ENCODE results near the gene KPTN. TPM values are rescaled to one million over a fixed set of nuclear protein-coding genes. Genes with fewer than 3 reads are reported as not detected.

KPTN gene
- total and polyA plus RNA-seq, 2 of the 8 experiments (the other 6 are each of a cell fraction or from before 2014, with no cell fraction given), result 23.6 to 31.3 TPM

- TF ChIP-seq CHD7 (IDR thresholded peaks at IDR 0.05; ENCODE audit: insufficient replicate concordance, low read length) (no peak), POLR2AphosphoS5 (IDR thresholded peaks at IDR 0.05; ENCODE audit: low read depth, low read length) (no peak), MAX (IDR thresholded peaks at IDR 0.05) (no peak), CHD2 (IDR thresholded peaks at IDR 0.05; ENCODE audit: low read length) (no peak), CREB1 (IDR thresholded peaks at IDR 0.05) (no peak), KDM1A (IDR thresholded peaks at IDR 0.05; ENCODE audit: borderline replicate concordance, low read length) (no peak), RAD21 (IDR thresholded peaks at IDR 0.05 in 1 of 2, conservative IDR thresholded peaks at IDR 0.05 in 1 of 2; ENCODE audit: low read depth in 2 of 2, low read length in 2 of 2) (no peak)
Observed at GRCh38 chr19:47485210-47485609, 1.2 kb upstream of the KPTN start (continued).

Measured in H1 (cell line).